HepG2 (cell line): ENCODE measurements around the gene OTUD7B. TPM values are rescaled to one million over a fixed set of nuclear protein-coding genes. Genes with fewer than 3 reads are reported as not detected.

ENCODE experiments used
- ARNT ChIP-seq: fragments of 450-650 bp; IDR thresholded peaks from 2 replicates; pipeline ENCODE4 v1.6.1; 2017
- ATF3 ChIP-seq: sonication (generic); formaldehyde crosslinking; IDR thresholded peaks from 2 replicates; pipeline ENCODE4 v1.4.0; 2020; ENCODE audit warnings: missing genetic modification reagents
- GATAD1 ChIP-seq: IDR thresholded peaks from 2 replicates; pipeline ENCODE4 v1.6.1; 2016; ENCODE audit warnings: missing genetic modification reagents, missing compliant biosample characterization
- KDM4B ChIP-seq: sonication (generic); formaldehyde crosslinking; IDR thresholded peaks from 2 replicates; pipeline ENCODE4 v1.4.0; 2020; ENCODE audit warnings: missing genetic modification reagents
- MIXL1 ChIP-seq: IDR thresholded peaks from 2 replicates; pipeline ENCODE4 v1.6.1; 2016
- MYPOP ChIP-seq: sonication (generic); formaldehyde crosslinking; IDR thresholded peaks from 2 replicates; pipeline ENCODE4 v1.8.1; 2023; ENCODE audit warnings: mild to moderate bottlenecking, moderate library complexity, missing genetic modification reagents
- POLR2A ChIP-seq, 2 experiments: IDR thresholded peaks; 2 replicates each; pipeline ENCODE4 v1.6.1; 2011; ENCODE audit warnings: low read depth in 2 of 2, low read length in 2 of 2, mild to moderate bottlenecking in 1 of 2, moderate library complexity in 1 of 2; ENCODE audit not compliant: insufficient read depth in 1 of 2
- RBFOX2 ChIP-seq: fragments of 200-400 bp; formaldehyde crosslinking; IDR thresholded peaks from 2 replicates; pipeline ENCODE4 v1.6.1; 2017; ENCODE audit warnings: low read depth, mild to moderate bottlenecking, low read length
- SOX6 ChIP-seq, 2 experiments: fragments of 450-650 bp in 1 of 2; sonication (generic) in 1 of 2; formaldehyde crosslinking in 1 of 2; IDR thresholded peaks; 2 replicates each; pipeline versions ENCODE4 v1.4.0 to v1.6.1; 2017 to 2020; ENCODE audit warnings: antibody characterized with exemption in 1 of 2, mild to moderate bottlenecking in 1 of 2, missing genetic modification reagents in 1 of 2
- ZFX ChIP-seq: sonication (generic); formaldehyde crosslinking; IDR thresholded peaks from 2 replicates; pipeline ENCODE4 v1.4.0; 2020; ENCODE audit warnings: mild to moderate bottlenecking, low read depth, missing genetic modification reagents, moderate library complexity
- ZNF24 ChIP-seq: fragments of 450-650 bp; IDR thresholded peaks from 2 replicates; pipeline ENCODE4 v1.6.1; 2017; ENCODE audit warnings: antibody characterized with exemption, mild to moderate bottlenecking
- ZNF33A ChIP-seq: sonication (generic); formaldehyde crosslinking; IDR thresholded peaks from 2 replicates; pipeline ENCODE4 v1.5.1; 2020; ENCODE audit warnings: missing genetic modification reagents, mild to moderate bottlenecking, moderate library complexity, borderline replicate concordance
- ZNF34 ChIP-seq: sonication (generic); formaldehyde crosslinking; IDR thresholded peaks from 2 replicates; pipeline ENCODE4 v1.4.0; 2020; ENCODE audit warnings: mild to moderate bottlenecking, missing genetic modification reagents, borderline replicate concordance
- ZNF564 ChIP-seq: sonication (generic); formaldehyde crosslinking; IDR thresholded peaks from 2 replicates; pipeline ENCODE4 v1.8.1; 2023; ENCODE audit warnings: mild to moderate bottlenecking, missing genetic modification reagents
- ZNF670 ChIP-seq: sonication (generic); formaldehyde crosslinking; IDR thresholded peaks from 2 replicates; pipeline ENCODE4 v1.8.0; 2022; ENCODE audit warnings: mild to moderate bottlenecking, missing genetic modification reagents, borderline replicate concordance
- ZNF772 ChIP-seq: sonication (generic); formaldehyde crosslinking; IDR thresholded peaks from 2 replicates; pipeline ENCODE4 v1.5.0; 2020; ENCODE audit warnings: mild to moderate bottlenecking, missing genetic modification reagents
- polyA plus RNA-seq, 8 experiments: library from polyadenylated mRNA; depleted of rRNA in 3 of 8; stranded (reverse) in 7 of 8; unstranded in 1 of 8; fragments of >200 nt; fragmentation: Illumina TruSeq in 4 of 8; extraction: Trizol in 4 of 8; gene quantifications; 2 replicates each; pipeline versions ENCODE4 v1.2.1 to v1.2.3, GENCODE V29; 2011 to 2016; ENCODE audit warnings: low read depth in 4 of 8, missing spikeins in 1 of 8, mixed read lengths in 1 of 8; ENCODE audit not compliant: insufficient read depth in 1 of 8
- total RNA-seq, 5 experiments: library from RNA; depleted of rRNA; stranded (reverse); fragments of >200 nt; fragmentation: Illumina TruSeq; extraction: Trizol; gene quantifications; 2 replicates each; pipeline ENCODE4 v1.2.3, GENCODE V29; 2016; ENCODE audit warnings: low read depth in 1 of 5
- TF ChIP-seq, protein P1 (sequence below): sonication (generic); formaldehyde crosslinking; IDR thresholded peaks from 2 replicates; pipeline ENCODE4 v1.4.0; 2020; ENCODE audit warnings: mild to moderate bottlenecking, missing genetic modification reagents

The OTUD7B gene
- total and polyA plus RNA-seq, 2 of the 13 experiments (the other 11 are each of a cell fraction or from before 2014, with no cell fraction given) = 5.1 to 11.2 TPM

GRCh38 chr1:149899460-149900284 is 110.9 kb downstream of the OTUD7B start, which contains the start of gene BOLA1 (continued):
- TF ChIP-seq MYPOP (0 out of 2 replicates have a peak, but pooled peaks have one; percentile 58), SOX6 (IDR thresholded peaks at IDR 0.05) (no peak), SOX6 (CRISPR knock-in tag; IDR thresholded peaks at IDR 0.05) (0 out of 2 replicates have a peak, but pooled peaks have one; percentile 8), GATAD1 (CRISPR knock-in tag) (peak; percentile 80), RBFOX2 (peak; percentile 69), KDM4B (CRISPR knock-in tag) (no peak), ZNF24 (no peak), MIXL1 (CRISPR knock-in tag) (no peak), ZNF670 (CRISPR knock-in tag) (peak; percentile 72; the same call in 1 of the 2 replicates), ZFX (CRISPR knock-in tag) (peak; percentile 76), ZNF34 (CRISPR knock-in tag) (no peak), POLR2A (IDR thresholded peaks at IDR 0.05; ENCODE audit: insufficient read depth in 1 of 2, low read depth in 2 of 2, low read length in 2 of 2) (peak; percentile 59 to 83), ZNF772 (CRISPR knock-in tag) (0 out of 2 replicates have a peak, but pooled peaks have one; percentile 41), ZNF33A (CRISPR knock-in tag) (0 out of 2 replicates have a peak, but pooled peaks have one; percentile 41), ZNF564 (CRISPR knock-in tag) (no peak), ATF3 (CRISPR knock-in tag) (no peak), ARNT (no peak)
- TF ChIP-seq, protein P1, sequence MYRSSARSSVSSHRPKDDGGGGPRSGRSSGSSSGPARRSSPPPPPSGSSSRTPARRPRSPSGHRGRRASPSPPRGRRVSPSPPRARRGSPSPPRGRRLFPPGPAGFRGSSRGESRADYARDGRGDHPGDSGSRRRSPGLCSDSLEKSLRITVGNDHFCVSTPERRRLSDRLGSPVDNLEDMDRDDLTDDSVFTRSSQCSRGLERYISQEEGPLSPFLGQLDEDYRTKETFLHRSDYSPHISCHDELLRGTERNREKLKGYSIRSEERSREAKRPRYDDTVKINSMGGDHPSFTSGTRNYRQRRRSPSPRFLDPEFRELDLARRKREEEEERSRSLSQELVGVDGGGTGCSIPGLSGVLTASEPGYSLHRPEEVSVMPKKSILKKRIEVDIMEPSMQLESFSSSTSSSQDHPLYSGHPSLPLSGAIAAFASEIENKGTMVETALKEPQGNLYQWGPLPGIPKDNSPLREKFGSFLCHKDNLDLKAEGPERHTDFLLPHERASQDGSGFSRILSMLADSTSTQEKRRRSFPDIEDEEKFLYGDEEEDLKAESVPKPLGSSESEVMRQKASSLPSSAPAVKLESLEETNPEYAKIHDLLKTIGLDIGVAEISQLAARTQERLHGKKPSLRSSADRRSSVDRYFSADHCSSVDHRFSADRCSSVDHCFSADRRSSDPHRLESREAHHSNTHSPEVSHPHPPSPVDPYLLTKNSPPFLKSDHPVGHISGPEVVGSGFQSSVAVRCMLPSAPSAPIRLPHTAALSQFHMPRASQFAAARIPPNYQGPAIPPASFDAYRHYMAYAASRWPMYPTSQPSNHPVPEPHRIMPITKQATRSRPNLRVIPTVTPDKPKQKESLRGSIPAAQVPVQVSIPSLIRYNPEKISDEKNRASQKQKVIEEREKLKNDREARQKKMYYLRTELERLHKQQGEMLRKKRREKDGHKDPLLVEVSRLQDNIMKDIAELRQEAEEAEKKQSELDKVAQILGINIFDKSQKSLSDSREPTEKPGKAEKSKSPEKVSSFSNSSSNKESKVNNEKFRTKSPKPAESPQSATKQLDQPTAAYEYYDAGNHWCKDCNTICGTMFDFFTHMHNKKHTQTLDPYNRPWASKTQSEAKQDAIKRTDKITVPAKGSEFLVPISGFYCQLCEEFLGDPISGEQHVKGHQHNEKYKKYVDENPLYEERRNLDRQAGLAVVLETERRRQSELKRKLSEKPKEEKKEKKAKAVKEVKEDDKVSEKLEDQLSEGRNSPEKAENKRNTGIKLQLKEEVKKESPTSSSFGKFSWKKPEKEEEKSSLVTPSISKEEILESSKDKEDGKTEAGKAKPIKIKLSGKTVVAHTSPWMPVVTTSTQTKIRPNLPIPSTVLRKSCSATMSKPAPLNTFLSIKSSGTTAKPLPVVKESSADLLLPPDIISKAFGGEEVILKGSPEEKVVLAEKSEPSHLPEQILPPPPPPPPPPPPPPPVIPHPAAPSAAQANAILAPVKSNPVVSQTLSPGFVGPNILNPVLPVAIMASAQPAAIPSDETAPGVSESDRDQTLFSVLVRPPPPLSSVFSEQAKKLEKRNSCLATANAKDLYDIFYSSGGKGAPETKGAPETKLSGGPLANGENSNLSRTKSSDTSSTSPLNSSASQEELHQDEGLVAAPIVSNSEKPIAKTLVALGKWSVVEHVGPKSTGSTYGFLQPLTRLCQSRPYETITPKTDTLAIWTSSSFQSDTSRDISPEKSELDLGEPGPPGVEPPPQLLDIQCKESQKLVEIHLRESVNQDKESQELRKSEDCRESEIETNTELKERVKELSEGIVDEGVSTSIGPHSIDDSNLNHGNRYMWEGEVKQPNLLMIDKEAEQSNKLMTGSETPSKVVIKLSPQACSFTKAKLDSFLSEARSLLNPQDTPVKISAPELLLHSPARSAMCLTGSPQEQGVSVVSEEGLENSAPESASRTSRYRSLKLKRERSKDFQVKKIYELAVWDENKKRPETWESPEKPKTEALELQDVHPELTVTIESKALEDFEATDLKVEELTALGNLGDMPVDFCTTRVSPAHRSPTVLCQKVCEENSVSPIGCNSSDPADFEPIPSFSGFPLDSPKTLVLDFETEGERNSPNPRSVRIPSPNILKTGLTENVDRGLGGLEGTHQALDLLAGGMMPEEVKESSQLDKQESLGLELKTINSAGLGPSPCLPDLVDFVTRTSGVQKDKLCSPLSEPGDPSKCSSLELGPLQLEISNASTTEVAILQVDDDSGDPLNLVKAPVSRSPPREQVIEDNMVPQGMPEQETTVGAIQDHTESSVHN (CRISPR knock-in tag) = no peak
